HEK293T (cell line): ENCODE data around the gene MGAT4A.
"Not testable (repeated sequence)": the region's sequence is repeated elsewhere in the genome, so short reads cannot be mapped to it uniquely, and the experiment has no call there.

Source experiments
- CTCF ChIA-PET: fragments of 350-600 bp; formaldehyde crosslinking; extraction: SDS; loops from one replicate; lab custom pipeline; 2021; ENCODE audit warnings: antibody characterized with exemption, inconsistent platforms; lab: Yijun Ruan, JAX
- POLR2A ChIA-PET: fragments of 350-600 bp; formaldehyde crosslinking; extraction: SDS; loops from one replicate; lab custom pipeline; 2020; ENCODE audit warnings: antibody characterized with exemption, inconsistent platforms; lab: Yijun Ruan, JAX
- DNase-seq: peaks from one replicate; pipeline ENCODE4 v3.0.0; 2012; ENCODE audit warnings: mixed read lengths; ENCODE audit errors: extremely low spot score
- ARNT ChIP-seq: fragments of 450-650 bp; IDR thresholded peaks from 2 replicates; pipeline ENCODE4 v1.6.1; 2017; ENCODE audit warnings: mild to moderate bottlenecking
- BHLHE40 ChIP-seq: fragments of 450-650 bp; IDR thresholded peaks from 2 replicates; pipeline ENCODE4 v1.6.1; 2016; ENCODE audit warnings: mild to moderate bottlenecking, moderate library complexity, borderline replicate concordance
- CTBP1 ChIP-seq: fragments of 450-650 bp; IDR thresholded peaks from 2 replicates; pipeline ENCODE4 v1.6.1; 2016; ENCODE audit warnings: borderline replicate concordance
- ELF4 ChIP-seq: fragments of 450-650 bp; IDR thresholded peaks from 2 replicates; pipeline ENCODE4 v1.6.1; 2017; ENCODE audit warnings: antibody characterized with exemption
- FOXA1 ChIP-seq: fragments of 450-650 bp; IDR thresholded peaks from 2 replicates; pipeline ENCODE4 v1.6.1; 2016; ENCODE audit warnings: mild to moderate bottlenecking
- FOXK2 ChIP-seq: fragments of 450-650 bp; IDR thresholded peaks from 2 replicates; pipeline ENCODE4 v1.6.1; 2016; ENCODE audit warnings: mild to moderate bottlenecking
- FOXM1 ChIP-seq: fragments of 450-650 bp; IDR thresholded peaks from 2 replicates; pipeline ENCODE4 v1.6.1; 2017; ENCODE audit warnings: mild to moderate bottlenecking, borderline replicate concordance
- HDGF ChIP-seq: fragments of 450-650 bp; IDR thresholded peaks from 2 replicates; pipeline ENCODE4 v1.6.1; 2017; ENCODE audit warnings: antibody characterized with exemption, borderline replicate concordance
- L3MBTL2 ChIP-seq: fragments of 450-650 bp; conservative IDR thresholded peaks from 2 replicates; pipeline ENCODE4 v1.6.1; 2016; ENCODE audit warnings: mild to moderate bottlenecking
- LEF1 ChIP-seq: fragments of 450-650 bp; IDR thresholded peaks from 2 replicates; pipeline ENCODE4 v1.6.1; 2017; ENCODE audit warnings: mild to moderate bottlenecking, borderline replicate concordance
- NFRKB ChIP-seq: fragments of 450-650 bp; IDR thresholded peaks from 2 replicates; pipeline ENCODE4 v1.6.1; 2016; ENCODE audit warnings: mild to moderate bottlenecking, moderate library complexity
- SP1 ChIP-seq: fragments of 450-650 bp; IDR thresholded peaks from 2 replicates; pipeline ENCODE4 v1.6.1; 2017
- SUZ12 ChIP-seq: fragments of 450-650 bp; IDR thresholded peaks from 2 replicates; pipeline ENCODE4 v1.6.1; 2016; ENCODE audit warnings: mild to moderate bottlenecking
- TARDBP ChIP-seq: fragments of 450-650 bp; IDR thresholded peaks from 2 replicates; pipeline ENCODE4 v1.6.1; 2016
- ZNF384 ChIP-seq: fragments of 450-650 bp; IDR thresholded peaks from 2 replicates; pipeline ENCODE4 v1.6.1; 2016
- TF ChIP-seq, protein P1 (sequence below): fragments of 450-650 bp; IDR thresholded peaks from 2 replicates; pipeline ENCODE4 v1.6.1; 2016

The MGAT4A gene

DNA sequence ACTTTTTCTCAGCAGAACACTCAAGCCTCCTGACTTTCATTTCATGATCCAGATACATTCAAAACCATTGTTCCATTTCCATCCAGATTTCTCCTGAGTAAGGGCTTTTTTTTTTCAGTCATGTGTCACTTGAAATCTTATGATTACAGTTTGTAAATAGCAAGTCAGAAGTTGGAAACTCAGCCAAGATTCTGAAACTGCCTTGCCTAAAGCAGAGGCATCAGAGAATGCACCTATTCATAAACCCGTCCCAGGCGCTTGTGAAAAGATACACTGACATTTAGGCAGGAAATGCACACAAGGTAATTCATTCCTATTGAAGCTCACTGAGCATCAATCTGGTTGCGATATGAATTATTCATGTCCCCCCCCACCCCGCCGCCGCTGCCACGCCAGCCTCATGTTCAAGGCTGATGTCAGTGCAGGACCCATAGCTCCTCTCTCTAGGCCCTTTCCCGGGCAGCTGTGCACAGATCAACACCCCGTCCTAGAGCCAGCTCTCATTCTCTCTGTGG lies 30.4 kb upstream of the MGAT4A start:
- no peak for DNase-seq
- CTCF ChIA-PET, result no interaction called here
- POLR2A ChIA-PET, result no interaction called here
- TF ChIP-seq SP1 (no peak), NFRKB (no peak), ZNF384 (no peak), LEF1 (no peak), ARNT (no peak), CTBP1 (no peak), ELF4 (no peak), HDGF (no peak), L3MBTL2 (no peak), TARDBP (no peak), FOXA1 (no peak), BHLHE40 (no peak), FOXM1 (no peak), FOXK2 (no peak), SUZ12 (no peak)
- TF ChIP-seq, protein P1, sequence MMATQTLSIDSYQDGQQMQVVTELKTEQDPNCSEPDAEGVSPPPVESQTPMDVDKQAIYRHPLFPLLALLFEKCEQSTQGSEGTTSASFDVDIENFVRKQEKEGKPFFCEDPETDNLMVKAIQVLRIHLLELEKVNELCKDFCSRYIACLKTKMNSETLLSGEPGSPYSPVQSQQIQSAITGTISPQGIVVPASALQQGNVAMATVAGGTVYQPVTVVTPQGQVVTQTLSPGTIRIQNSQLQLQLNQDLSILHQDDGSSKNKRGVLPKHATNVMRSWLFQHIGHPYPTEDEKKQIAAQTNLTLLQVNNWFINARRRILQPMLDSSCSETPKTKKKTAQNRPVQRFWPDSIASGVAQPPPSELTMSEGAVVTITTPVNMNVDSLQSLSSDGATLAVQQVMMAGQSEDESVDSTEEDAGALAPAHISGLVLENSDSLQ, result no peak

DNA sequence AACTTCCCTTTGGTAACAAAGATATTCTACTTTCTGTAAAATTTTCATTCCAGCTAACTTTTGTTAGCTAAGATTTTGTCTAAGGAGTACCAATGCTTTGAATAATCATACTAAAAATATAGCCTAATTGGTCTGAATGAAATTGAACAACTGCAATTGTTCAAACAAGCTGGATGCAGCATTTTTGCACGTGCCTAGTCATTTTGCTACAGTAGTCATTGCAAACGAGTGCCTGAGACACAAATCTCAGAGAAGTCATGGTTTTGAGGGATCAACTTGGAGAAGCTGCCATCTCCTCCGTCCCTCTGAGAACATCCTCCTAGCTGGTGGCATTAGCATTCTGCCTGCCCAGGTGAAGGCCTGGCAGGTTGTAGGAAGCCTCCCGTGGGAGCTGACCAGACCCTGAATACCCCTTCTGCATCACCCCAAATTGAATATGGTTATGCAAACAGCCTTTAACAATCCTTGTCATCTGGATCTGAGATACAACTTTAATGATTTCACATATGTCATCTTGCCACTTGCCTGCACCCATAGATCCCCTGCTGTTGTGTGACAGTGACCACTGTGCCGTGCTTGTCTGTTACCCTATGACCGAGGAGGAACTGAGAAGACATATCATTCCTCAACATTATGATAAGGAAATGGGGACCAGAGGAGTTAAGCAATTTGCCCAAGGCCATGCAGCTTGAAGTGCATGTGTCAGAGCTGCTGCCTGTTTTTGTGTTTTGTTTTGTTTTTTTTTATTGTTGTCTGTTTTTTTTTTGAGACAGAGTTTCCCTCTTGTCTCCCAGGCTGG lies 29.1 kb upstream of the MGAT4A start:
- no peak for DNase-seq
- ChIA-PET POLR2A (no interaction called here), CTCF (no interaction called here)
- no peak for TF ChIP-seq FOXM1
- TF ChIP-seq, protein P1, result no peak
- no peak for TF ChIP-seq SUZ12
- TF ChIP-seq ARNT, result no peak
- TF ChIP-seq SP1, result no peak

DNA sequence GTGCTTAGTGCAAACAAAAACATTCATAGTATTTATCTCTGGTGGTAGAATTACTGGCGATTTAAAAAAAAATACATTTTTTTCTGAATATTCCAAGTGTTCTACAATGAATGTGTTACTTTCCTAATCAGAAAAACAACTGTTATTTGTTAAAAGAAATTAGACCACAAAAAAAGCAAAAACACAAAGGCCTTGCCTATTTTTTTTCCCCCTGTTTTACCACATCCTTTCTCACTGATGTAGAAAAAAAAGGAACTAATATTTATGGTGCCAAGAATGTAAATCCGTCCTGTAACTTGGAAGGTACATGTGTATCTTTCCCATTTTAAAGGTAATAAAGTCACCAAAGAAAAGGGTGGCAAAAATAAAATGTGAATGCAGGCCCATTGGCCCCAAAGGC lies 28.4 kb upstream of the MGAT4A start:
- ChIA-PET POLR2A (no interaction called here), CTCF (no interaction called here)
- TF ChIP-seq, protein P1, result no peak
- TF ChIP-seq BHLHE40, result no peak
- no peak for TF ChIP-seq CTBP1
- no peak for TF ChIP-seq LEF1
- no peak for TF ChIP-seq TARDBP
- no peak for TF ChIP-seq SUZ12
- no peak for TF ChIP-seq FOXM1
- TF ChIP-seq NFRKB, result no peak
- no peak for TF ChIP-seq ARNT
- TF ChIP-seq L3MBTL2, result no peak
- TF ChIP-seq FOXA1, result no peak
- TF ChIP-seq HDGF, result no peak
- TF ChIP-seq ELF4, result no peak
- no peak for TF ChIP-seq FOXK2
- no peak for TF ChIP-seq ZNF384
- DNase-seq, result no peak

DNA sequence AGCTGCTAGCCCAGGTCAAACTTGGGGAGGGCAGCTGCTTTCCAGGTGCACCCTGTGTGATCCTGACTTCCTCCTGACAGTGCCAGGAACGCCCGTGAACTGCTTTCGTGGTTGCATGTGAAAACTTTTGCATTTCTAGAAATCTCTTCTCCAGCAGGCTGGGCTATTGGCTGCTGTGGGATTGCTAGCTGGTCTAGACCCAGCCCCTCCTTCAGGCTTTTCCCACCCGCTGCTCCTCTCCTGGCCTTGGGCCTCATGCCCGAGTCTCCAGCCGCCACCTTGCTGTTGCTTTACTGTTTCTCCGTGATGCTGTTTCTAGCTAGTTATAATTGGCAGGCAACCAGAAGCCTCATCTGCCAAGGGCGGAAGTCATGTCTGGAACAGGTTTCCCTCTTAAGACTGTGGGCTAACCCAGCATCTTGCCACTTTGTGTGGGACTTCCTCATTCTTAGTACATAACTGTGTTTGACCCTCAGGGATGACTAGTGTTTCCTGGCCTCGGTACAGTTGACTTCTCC lies 27.0 kb upstream of the MGAT4A start:
- no peak for DNase-seq
- no peak for TF ChIP-seq ELF4
- no peak for TF ChIP-seq ZNF384
- TF ChIP-seq CTBP1, result no peak
- no peak for TF ChIP-seq LEF1
- no peak for TF ChIP-seq NFRKB
- no peak for TF ChIP-seq FOXM1
- TF ChIP-seq FOXK2, result no peak
- CTCF ChIA-PET, result no interaction called here
- POLR2A ChIA-PET, result interaction anchor here (0.7 kb wide), 1 partner anchor 14 kb away, joined by 3 read pairs; no protein-coding TSS in a partner anchor

DNA sequence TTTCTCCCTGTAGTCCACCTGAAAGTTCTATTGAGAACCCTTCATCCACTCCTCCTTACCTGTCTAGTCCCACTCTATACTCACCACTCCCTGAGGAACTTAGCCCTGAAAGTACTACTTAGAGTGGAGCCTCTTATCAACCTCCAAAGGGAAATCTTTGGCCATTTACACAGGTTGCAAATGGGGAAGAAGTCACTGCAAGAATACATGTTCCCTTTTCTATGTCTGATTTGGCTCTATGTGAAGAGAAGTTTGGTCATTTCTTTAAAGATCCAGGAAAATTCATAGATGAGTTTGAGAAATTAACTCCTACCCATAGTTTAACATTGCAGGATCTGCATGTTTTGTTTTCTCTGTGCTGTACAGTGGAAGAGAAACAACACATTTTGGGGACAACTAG lies 22.9 kb upstream of the MGAT4A start:
- no peak for DNase-seq
- POLR2A ChIA-PET, result no interaction called here
- CTCF ChIA-PET, result no interaction called here
- no peak for TF ChIP-seq NFRKB
- TF ChIP-seq ZNF384, result no peak
- no peak for TF ChIP-seq SP1
- TF ChIP-seq L3MBTL2, result no peak
- TF ChIP-seq ELF4, result no peak
- no peak for TF ChIP-seq BHLHE40
- TF ChIP-seq, protein P1, result no peak
- TF ChIP-seq FOXM1, result no peak
- no peak for TF ChIP-seq HDGF
- no peak for TF ChIP-seq SUZ12
- TF ChIP-seq FOXA1, result no peak
- TF ChIP-seq CTBP1, result no peak
- TF ChIP-seq FOXK2, result no peak
- TF ChIP-seq TARDBP, result no peak
- no peak for TF ChIP-seq LEF1
- no peak for TF ChIP-seq ARNT

DNA sequence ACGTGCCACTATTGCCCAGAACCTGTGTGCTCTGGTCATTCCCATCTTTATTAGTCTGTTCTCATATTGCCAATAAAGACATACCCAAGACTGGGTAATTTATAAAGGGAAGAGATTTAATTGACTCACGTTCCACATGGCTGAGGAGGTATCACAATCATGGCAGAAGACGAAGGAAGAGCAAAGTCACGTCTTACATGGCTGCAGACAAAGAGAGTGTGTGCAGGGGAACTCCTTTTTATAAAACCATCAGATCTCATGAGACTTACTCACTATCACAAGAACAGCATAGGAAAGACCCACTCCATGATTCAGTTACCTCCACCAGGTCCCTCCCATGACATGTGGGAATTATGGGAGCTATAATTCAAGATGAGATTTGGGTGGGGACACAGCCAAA lies 21.8 kb upstream of the MGAT4A start:
- DNase-seq, POLR2A ChIA-PET, CTCF ChIA-PET: not testable (repeated sequence)
